NCI-H1694 (cell line): ENCODE data around the gene SELENOS.

ENCODE experiments used
- DNase-seq: peaks from one replicate; lab custom pipeline; 2025; lab: John Stamatoyannopoulos, UW

The SELENOS gene, protein sequence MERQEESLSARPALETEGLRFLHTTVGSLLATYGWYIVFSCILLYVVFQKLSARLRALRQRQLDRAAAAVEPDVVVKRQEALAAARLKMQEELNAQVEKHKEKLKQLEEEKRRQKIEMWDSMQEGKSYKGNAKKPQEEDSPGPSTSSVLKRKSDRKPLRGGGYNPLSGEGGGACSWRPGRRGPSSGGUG

DNA sequence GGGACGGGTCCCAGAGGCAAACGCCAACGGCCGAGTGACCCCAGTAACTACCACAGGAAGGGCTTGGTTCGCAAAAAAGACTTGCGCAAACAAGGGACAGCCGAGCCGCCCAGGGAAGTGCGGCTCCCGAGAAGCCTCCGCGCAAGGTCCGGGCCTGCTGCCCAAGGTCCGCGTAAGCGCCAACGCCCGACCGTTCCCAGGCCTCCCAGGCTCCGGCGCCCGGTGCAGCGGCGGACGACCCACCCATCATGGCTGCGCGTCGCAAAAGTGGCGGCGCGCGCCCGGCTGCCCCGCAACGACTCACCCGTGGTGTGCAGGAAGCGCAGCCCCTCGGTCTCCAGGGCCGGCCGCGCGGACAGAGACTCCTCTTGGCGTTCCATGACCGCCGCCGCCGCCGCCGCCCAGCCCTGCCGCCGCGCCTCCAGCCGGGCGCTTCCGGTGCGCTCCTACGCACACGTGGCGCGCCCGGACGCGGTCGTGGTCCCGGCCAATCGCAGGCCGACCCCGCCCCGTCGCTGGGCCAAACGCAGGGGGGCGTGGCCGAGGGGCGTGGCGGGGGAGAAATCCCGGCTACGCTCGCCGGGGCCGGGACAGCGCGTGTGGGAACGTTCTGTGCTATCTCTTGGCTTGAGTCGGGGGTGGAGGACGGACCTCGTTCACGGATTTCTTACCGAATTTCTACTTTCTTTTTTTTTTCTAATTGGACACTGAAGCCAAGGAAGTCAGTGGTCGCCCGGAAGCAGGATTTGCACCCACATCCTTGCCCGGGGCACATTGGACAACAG is at the start of gene SELENOS:
Gene SELENOS (minus strand): TSS at position 448 of the 785 bp plus-strand sequence. CDS start 68 bp downstream, at position 380.
- peak; percentile 50 for DNase-seq

DNA sequence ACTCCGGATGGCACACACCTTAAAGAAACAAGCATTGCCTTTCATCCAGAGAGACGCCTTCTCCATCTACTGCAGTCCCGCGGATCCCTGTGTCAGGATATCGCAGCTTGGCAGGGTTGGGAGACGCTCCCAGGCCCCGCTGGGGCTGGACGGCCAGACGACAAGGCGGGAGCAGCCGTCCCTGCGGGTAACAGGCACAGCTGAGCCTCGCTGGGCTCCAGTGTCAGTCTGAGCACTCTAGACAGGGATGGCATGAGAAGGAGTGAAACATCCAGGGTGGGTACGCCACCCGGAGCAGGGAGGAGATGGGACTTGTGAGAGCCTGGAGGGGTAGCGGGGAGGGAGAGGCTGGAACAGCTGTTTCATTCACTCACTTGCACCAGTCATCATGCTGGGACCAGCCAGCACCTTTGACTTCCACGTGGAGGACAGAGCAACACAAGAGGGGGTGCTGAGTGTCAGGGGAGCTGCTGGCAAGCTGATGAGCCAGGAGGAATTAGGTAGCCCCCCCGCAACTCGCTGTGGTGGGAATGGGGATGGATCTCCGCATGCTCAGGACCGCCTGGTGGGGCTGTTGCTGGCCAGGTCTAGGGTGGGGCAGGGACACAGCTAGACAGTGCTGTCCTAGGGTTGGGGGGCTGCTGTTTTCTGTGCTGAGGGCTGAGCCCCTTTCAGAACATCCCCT is 49.3 kb upstream of the SELENOS start:
- DNase-seq, result no peak

DNA sequence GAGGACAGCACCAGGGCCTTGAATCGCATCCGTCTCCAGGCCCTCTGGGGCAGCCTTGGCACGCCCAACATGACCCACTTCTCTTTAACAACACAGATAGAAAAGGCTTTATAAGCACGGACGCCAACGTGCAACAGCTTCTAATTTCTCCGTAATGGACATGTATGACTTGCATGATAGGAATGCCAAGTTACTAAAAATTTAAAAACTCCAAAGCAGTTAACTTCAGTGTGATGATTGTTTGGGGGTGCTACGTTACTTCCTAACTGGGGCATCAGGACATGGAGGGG is 48.7 kb upstream of the SELENOS start:
- no peak for DNase-seq

DNA sequence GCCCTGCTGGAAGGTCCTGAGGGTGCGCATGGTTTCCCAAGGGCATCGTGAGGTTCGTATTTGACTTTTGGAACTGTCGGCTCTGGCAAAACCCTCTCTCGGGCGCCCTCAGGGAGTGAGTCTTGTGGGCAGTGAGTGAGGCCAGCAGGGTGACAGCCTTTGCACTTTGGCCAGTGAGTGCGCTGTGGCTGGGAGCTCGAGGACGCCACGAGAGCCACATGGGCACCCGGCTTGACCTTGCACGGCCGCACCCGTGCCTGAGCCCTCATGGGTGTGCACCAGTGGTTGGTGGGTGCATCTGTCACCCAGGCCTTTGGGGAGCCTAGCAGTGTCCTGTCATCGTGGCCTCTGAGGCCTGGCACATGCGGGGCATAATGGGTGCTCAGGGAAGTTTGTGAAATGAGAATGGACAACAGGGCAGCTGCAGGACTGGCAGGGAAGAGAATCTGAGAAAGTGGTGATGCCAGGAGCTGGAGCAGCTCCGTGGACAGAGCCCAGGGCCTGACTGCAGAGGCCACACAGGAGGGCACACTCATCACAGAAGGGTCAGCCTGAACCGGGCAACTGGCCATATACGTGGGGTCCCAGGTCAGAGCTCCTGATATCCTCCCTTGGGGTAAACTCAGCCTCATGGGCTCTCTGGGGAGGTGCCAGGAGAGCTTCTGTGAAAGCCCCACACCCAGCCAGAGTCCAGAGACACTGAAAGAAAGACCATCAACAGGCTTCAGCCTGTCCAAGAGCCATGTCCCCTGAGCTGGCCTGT is 48.2 kb upstream of the SELENOS start:
- no peak for DNase-seq

DNA sequence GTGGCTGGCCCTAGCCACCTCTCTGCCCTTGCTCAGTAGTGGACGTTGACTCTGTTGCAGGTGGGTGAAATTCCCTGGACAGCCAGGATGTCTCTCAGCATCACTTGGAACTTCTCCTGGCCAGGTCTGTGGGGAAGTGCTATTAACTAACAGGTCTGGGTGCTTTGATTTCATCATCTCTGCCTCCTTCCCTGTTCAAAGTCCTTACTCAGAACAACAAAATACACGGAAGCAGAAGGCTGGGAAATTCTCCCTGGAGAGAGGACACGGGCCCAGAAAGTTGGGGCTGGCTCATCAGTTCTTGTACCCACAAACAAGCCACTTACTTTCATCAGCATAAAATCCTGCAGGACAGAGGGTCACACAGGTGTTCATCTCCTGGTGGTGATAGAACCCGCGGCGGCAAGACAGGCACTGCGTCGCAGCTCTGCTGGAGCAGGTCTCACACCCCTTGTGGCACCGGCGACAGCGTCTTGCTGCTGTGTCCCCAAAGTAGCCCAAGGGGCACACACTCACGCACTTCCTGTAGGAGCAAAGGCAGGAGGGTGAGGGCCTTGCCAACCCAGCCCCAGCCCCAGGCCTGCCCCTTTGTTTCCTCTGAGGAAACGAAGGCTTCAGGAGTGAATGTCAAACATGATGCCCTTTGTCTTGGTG is 47.4 kb upstream of the SELENOS start:
- no peak for DNase-seq

DNA sequence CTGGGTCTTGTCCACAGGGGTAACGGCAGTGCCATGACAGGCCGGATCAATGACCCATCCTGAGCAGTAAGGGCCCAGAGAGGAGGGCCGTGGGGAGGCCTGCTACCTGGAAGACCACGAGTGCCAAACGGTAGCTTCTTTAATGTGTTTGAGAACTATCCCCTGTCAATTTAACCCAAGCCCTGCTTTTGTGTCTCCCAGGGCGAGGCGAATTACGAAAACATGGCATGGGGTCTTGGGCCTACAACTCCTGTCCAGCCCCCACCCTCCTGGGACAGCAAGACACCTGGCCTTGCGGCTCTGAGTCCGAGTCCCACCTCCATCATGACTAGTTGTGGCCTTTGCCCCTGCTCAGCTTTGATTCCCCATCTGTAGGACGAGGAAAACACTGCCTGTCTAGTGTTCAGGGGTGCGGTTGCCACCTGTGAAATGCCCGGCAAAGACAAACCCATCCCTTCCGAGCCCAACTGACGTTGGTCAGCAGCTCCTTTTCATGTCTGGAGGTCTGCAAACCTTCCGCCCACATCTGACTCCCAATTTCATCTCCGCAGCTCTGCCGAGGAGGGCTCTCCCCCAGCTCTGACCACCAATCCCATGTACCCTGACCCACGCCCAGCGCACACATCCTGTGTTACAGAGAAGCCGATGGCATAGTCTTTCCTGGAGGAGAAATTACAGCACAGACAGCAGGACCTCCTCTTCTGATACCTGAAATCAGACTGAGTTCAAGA is 46.7 kb upstream of the SELENOS start:
- DNase-seq, result no peak

DNA sequence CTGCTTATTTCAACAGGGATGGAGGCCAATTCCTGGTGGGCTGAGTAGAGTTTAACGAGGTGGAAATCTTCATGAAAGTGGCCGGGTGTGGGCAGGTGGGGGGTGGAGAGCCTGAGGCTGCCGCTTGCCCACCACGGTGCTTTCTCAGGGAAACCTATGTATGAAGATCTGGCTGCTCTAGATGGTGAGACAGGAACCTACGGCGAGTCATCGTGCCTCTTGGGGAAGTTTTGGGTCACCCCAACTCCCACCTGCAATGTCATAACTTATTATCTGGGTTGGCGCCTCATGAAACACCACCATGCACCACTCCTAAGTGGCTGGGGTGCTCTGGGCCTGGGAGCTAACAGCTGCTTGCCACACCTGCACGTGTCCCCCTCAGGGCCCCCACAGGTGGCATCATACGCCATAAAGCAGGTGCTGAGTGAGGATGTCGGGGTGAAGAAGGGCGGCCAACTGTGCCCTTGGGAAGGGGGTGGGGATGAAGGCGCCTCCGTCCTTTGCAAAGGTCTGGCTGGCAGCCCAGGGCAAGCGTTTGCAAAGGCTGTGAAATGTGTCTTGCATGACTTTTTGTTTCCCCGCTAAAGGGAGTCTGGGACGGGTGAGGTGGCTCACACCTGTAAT is 45.7 kb upstream of the SELENOS start:
- no peak for DNase-seq

DNA sequence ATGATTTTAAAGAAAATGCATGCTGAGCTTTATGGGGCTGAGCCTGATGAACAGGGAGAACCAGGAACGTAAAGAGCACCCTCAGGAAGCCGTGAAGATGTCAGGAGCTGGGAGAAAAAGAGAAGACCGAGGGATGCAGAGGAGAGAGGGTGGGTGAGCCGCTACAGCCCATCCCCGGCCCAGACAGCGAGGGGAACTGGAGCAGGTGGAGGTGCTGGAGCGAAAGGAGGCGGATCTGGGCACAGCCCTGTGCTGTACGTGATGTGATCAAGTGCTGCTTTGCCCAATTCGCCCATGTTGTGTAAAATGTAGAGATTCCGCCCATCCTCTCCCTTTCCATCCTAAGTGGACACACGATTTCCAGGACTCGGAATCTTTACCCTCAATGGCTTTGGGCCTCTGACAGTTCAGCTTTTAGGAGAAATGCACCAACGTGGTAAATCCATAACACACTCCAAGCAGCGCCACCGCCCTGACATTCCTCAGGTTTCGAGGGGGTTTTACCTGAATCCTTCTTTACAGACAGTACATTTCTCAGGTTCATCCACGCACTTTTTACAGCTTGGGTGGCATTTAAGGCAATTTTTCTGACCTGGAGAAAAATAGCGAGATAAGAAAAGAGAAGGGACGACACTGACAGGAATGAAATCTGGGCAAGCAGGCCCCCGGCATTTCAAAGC is 44.9 kb upstream of the SELENOS start:
- DNase-seq, result no peak

DNA sequence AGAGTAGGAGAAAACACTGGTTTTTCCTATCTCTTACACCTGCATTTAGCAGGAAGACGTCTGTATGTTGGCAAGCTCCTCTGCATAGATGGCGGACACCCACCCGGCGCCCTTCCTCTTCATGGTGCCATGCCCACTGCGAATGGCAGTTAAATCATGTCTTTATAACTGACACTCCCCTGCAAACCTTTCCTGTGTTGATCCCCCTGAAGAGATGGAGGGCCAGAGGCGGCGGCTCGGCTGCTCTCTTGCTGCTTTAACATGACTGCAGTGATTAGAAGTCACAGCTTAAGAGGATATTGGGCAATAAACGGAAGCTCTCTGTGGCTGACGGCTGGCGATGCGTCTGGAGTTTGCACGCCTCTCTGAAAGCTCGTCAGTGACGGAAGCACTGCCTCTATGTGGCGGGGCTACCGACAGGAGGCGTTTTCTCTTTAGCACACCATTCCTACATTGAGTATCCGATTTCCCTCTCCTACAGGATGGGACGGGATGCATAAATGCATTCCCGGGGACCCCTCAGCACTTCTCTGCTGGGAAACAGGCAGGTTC is 43.3 kb upstream of the SELENOS start:
- no peak for DNase-seq

DNA sequence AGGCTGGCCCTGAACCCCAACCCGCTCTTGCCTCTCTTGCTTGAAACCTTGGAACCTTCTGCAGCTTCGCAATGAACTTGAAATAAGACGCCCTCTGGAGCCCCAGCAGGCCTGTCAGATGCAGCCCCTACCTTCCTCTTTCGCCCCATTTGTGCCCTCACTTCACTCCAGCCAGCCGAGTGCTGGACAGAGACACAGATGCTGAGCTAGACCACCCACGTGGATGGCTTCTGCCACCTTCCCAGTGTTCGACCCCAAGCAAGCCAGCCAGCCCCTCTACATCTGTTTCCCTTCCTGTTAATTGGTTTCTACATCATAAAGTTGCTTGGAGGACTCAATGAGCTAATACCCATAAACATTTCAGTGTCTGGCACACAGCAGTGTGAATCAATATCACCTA is 41.6 kb upstream of the SELENOS start:
- DNase-seq, result no peak

DNA sequence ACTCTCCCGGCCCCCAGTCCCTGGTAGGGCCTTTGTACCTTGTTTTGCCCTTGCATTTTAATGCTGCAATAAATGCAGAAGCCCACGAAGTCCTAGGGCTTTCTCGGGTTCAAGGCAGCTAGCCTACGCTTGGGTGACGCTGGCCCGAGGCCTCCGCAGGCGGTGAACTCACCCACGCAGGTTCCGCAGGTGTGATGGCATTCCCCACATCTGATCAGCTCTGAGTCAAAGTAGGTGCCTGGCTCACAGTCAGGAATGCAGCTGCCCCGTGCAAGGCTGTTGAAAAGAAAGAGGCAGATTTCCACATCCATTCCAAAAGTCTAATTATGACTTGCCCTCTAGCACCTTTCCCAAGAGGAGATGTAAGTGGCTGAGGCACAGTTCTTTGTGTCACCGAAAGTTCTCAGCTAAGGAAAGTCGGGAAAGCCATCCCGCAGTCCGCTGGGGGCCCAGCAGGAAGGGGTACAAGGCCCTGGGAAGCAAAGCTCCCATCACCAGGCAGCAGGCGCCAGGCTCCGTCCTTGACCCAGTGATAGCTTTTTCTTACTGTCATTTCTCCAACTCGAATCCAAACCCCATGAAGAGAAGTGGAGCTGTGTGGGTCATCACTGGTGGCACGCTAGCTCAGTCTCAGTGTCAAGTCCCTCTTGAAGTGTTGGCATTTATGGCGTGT is 41.0 kb upstream of the SELENOS start:
- no peak for DNase-seq

DNA sequence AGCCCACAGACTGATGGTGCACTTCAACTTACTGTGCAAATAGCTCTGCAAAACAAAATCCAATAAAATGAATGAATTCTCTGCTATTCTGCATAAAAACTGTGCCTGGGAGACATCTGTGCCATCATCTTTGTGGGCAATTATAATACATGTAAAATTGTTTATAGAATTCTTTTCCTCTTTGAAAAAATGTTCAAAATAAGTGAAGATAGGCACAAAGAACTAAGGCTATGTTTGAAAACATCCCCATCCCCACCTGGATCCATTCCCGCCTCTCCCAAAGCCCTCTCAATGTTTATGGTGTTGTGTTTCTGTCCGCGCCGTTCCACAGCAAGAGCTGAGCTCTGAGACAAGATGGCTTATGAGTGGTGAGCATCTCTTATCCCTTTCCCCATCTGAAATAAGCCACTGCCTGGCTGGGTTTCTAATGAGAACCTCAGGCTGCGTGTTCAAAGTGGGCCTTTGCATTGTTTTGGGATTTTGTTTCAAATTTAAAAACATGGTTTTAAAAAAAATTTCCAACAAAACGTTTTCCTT is 40.1 kb upstream of the SELENOS start:
- DNase-seq, result no peak

DNA sequence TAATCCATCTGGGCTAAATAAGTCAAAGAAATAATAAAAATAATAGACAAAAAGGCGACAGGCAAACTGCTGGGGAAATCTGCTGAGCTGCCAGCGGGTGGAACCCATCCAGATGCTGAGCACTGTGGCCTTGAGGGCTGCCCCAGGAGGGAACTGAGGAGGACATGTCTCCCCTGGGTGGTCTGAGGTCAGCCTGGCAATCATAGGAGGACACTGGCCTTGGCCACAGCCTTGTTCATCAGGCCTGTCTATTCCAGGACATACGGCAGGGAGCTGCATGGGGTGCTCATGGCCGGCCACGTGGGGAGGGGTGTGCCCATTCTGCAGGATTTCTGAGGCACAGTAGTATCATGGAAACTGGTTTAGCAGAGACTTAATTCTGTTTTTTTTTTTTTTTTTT is 39.2 kb upstream of the SELENOS start:
- no peak for DNase-seq

DNA sequence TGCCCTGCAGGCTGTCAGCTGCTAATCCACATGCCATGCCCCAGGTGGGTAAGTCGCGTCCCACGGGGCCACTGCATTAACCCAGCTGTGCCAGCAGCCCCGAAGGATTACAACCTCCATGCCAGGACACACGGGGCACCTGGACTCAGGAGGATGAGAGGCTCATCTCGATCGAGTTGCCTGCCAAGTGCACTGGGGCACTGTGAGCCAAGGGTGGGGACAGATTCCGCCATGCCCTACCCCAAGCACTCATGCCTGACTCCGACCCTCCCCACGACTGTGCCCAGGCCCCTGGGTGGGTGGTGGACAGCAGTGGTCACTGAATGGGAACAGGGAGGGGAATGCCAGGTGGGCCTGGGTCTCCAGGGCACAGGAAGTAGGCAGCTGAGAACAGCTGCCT is 38.5 kb upstream of the SELENOS start:
- DNase-seq, result no peak

DNA sequence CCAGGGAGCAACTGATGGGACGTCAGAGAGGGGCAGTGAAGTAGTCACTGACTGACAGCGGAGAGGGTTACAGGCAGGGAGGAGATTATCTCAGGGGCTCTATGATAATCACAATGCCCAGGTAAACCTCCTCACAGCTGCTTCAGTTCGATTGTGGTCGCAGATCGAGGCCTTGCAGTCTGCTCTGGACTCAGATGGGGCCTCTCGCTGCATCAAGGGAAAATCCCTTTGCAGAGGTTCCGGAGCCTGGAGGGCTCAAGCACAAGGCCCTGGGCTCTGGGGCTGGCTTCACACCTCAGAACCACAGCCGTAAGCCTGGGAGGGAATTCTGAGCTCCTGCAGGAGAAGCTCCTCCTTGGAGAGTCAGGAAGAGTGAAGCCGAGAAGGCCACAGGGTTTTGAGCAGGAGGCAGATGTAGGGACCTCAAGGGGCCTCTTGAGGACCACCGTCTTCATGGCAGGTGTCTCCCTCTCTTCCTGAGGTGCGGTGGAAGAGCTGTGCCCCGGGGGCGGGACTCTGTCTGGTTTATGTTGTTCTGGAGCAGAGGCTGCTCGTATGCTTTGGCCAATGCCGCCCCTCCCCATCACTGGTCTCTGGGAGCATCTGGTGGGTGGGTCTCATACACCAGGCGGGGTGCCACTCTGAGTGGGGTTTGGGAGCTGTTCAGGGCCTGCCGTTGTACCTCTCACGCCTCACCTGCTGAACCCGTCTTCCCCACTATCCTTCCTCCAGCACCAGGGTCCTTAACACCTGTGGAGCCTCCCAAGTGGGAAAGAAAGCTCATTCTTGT is 37.2 kb upstream of the SELENOS start:
- no peak for DNase-seq

DNA sequence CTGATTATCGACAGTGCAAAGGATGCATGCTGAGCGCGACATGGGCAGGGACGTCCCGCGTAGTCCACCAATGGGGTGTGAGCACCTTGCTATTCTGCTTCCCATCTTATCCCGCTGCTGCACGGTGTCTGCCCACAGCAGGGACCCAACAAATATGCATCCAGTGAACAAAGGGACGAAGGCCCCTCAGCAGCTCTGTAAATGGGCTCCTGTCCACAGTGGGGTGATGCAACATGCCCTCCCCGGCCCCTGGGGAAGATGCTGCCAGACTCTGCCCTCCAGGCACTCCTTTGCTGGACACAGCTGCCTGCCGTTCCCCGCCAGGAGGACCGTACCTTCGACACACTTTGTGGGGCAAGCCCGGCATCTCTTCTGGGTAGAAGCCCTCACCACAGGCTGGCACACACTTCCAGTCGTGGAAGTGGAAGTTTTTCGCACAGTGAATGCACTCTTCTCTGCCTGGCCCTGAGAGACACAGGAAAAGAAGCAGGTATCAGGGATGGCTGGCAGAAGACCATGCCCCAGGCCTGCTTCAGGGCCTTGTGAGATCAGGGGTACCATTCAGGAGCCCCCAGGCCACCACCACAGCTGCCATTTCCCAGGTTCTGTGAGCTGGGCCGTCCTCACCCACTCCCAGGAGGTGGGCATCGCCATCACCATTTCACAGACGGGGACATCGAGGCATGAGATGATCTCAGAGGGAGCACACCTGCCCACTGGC is 35.9 kb upstream of the SELENOS start:
- no peak for DNase-seq

DNA sequence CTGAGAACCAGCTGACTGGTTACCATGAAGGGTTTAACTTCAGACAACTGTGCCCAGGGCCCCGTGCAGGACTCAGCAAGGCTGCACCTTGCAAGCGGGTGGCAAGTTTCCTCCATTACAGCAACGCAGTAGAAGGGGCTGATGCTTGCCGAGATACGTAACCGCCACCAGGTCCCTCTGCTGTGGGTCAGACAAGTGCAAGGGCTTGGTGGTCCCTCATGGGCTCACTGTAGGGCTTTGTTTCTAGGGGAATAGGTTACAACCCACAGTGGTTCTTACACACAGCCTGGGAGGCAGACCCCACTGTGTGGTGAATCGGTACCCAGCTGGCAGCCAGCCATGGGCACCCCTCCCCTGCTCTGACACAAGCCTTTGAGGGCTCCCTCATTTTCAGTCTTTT is 33.2 kb upstream of the SELENOS start:
- no peak for DNase-seq

DNA sequence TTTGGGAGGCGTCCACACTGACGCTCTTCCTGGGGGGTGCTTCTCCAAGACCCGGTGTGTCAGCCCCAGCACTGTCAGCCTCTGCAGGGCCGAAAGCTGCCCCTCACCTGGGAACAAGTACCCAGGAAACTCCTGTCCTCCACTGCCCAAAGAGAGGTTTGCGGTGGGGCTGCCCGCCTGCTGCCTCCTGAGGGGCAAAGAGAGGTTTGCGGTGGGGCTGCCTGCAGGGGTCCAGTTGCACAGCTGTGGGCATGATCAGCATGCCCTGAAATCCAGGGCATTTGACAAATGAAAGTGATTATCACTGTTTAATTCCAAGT is 32.8 kb upstream of the SELENOS start:
- DNase-seq, result no peak
